Endometrium (tissue), 2 donors: ENCODE measurements around the gene MGAT1.
A peak's percentile ranks its signal among the peaks of the same experiment; 100 is the strongest.
"Not testable (repeated sequence)": the region's sequence is repeated elsewhere in the genome, so short reads cannot be mapped to it uniquely, and the experiment has no call there.

Source experiments
- FAIRE-seq: peaks from 2 replicates; lab custom pipeline; 2012; peaks lifted over from hg19 to GRCh38; lab: Jason Lieb, UNC
- donor health status: control.
- donor health status: control.

Gene MGAT1

GRCh38 chr5:180785121-180785781, 17.4 kb downstream of the MGAT1 start:
- no peak for FAIRE-seq

- FAIRE-seq = peak; percentile 88
Observed at GRCh38 chr5:180784497-180785097, 18.0 kb downstream of the MGAT1 start.

GRCh38 chr5:180783340-180784052, 19.1 kb downstream of the MGAT1 start:
- FAIRE-seq = no peak

GRCh38 chr5:180782748-180783147, 19.9 kb downstream of the MGAT1 start:
- FAIRE-seq = no peak

- FAIRE-seq = not testable (repeated sequence)
Observed at GRCh38 chr5:180781900-180782326, 20.7 kb downstream of the MGAT1 start.

- FAIRE-seq = no peak
Observed at GRCh38 chr5:180779985-180780610, 22.5 kb downstream of the MGAT1 start.

GRCh38 chr5:180777475-180777874, 25.1 kb downstream of the MGAT1 start:
- no peak for FAIRE-seq

GRCh38 chr5:180776376-180776775, 26.2 kb downstream of the MGAT1 start:
- FAIRE-seq = peak; percentile 58

GRCh38 chr5:180775624-180776023, 27.0 kb downstream of the MGAT1 start:
- no peak for FAIRE-seq

- no peak for FAIRE-seq
Observed at GRCh38 chr5:180771839-180772238, 30.8 kb downstream of the MGAT1 start.

- no peak for FAIRE-seq
Observed at GRCh38 chr5:180769821-180770220, 32.8 kb downstream of the MGAT1 start.

GRCh38 chr5:180755601-180756000, 47.0 kb downstream of the MGAT1 start:
- no peak for FAIRE-seq

- FAIRE-seq = no peak
Observed at GRCh38 chr5:180744253-180744652, 58.4 kb downstream of the MGAT1 start.

- no peak for FAIRE-seq
Observed at GRCh38 chr5:180742727-180743126, 59.9 kb downstream of the MGAT1 start.

- FAIRE-seq = not testable (repeated sequence)
Observed at GRCh38 chr5:180740953-180741352, 61.7 kb downstream of the MGAT1 start.

GRCh38 chr5:180739958-180740357, 62.6 kb downstream of the MGAT1 start, which contains the start of gene OR2Y1:
Gene OR2Y1, minus strand, starts transcription at chr5:180740058. Its CDS starts 0 bp downstream, at chr5:180740058.
- no peak for FAIRE-seq

GRCh38 chr5:180739271-180739670, 63.3 kb downstream of the MGAT1 start:
- no peak for FAIRE-seq

- FAIRE-seq = no peak
Observed at GRCh38 chr5:180736536-180736935, 66.1 kb downstream of the MGAT1 start.
